ENCODE measurements around the gene WDR75.
"Not testable (repeated sequence)": the region's sequence is repeated elsewhere in the genome, so short reads cannot be mapped to it uniquely, and the experiment has no call there.

WDR75 gene

GRCh38 chr2:189440947-189441708, at the start of gene WDR75:
Gene WDR75, plus strand, starts transcription at chr2:189441474. Its CDS starts 19 bp downstream, at chr2:189441493.
- DNase-seq, result peak; percentile 91

GRCh38 chr2:189393440-189394111, 47.7 kb upstream of the WDR75 start:
- no peak for DNase-seq

DNA sequence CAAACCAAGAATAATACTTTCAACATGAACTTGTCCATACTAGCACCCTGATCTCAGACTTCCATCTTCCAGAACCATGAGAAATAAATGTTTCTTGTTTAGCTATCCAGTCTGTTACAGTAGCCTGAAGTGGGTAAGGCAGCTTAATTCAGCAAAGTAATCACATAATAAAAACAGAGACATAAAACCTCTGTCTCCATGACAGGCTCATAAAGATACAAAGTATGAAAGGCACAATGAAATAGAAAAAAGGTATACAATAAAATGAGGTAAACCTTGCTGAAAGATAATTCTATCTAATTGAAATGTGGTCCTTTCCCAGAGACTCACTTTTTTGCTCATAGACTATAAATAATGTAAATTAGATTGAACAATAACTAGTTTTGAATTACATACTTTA, 46.7 kb upstream of the WDR75 start:
- DNase-seq, result no peak

GRCh38 chr2:189402932-189403331, 38.3 kb upstream of the WDR75 start:
- DNase-seq, result no peak

DNA sequence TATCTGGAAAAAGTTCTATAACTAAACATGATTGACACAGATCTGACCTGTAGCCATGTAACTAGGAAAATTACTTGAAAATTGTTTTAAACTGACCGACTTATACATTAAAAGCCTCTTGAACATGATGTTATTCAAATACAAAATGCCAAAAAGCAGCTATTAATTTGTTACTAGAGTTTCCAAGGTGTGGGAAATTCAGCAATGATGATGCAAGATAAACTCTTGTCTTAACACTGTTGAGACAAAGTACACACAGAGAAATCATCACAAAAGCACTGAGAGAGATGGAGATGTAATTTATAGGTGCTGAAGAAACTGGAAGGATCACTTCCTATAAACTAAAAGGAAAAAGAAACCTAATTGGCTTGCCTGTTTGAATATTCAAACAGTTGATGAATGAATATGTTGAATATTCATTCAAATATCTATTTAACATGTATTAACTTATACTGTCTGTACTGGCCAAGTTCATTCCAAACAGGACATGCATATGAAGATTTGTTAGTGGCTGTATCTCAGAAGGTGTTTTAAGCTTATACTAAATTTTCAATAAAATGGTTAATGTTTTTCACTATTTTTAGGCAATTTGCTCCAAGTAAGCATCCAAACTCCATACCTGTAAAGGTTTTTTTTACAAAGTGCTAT, 34.6 kb upstream of the WDR75 start:
- DNase-seq, result no peak

GRCh38 chr2:189407281-189408209, 33.7 kb upstream of the WDR75 start:
- no peak for DNase-seq

DNA sequence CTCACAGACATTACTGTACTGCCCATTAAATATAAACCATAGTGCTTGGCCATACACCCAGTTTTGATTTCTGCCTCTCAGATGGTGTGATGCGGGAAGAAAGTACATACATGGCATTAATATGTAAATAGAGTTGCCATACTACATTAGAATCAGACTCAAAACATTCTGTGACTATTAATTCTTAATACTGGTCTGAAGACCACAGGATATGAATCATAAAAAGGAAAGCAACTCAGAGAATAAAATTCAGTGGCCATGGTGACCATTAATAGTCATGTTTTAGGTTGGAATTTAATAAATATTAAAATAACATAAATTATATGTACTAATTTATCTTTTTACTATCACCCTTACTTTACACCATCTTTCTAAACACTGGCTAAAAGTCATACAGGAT, 33.0 kb upstream of the WDR75 start:
- no peak for DNase-seq

GRCh38 chr2:189409131-189409530, 32.1 kb upstream of the WDR75 start:
- DNase-seq, result no peak

DNA sequence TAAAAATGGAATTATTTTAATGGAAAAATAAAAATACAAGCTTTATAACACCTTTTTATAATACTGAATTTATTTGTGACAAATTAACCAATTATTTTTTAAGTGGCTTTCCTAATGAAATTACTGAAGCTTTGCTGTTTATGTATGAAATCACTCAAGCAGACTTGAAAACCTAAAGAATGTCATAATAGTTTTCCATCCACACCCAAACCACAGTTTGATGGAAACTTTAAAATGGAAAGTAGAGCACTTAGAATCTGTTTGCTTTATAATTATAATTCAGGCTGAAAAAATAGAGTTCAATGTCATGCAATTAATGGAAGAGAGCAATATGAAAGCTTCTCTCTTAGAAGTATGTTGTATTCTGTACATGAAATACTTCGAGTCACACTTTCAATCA, 31.6 kb upstream of the WDR75 start:
- no peak for DNase-seq

DNA sequence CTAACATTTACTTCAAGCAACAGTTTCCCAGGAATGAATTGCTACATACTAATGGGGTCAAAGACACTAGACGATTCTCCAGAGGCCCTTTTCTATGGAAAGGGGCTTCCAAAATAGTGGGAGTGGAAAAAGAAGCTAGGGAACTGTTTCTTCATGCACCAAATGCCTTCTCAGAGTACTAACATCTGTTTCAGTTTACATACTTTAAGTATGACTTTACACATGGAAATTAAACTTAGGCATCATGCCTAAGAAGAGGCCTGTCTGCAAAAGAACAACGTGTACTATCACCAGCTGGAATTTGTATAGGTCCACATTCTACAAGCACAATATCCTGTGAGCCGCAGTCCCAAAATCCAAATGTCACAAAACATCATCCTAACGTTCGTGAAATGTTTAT, 29.4 kb upstream of the WDR75 start:
- no peak for DNase-seq

DNA sequence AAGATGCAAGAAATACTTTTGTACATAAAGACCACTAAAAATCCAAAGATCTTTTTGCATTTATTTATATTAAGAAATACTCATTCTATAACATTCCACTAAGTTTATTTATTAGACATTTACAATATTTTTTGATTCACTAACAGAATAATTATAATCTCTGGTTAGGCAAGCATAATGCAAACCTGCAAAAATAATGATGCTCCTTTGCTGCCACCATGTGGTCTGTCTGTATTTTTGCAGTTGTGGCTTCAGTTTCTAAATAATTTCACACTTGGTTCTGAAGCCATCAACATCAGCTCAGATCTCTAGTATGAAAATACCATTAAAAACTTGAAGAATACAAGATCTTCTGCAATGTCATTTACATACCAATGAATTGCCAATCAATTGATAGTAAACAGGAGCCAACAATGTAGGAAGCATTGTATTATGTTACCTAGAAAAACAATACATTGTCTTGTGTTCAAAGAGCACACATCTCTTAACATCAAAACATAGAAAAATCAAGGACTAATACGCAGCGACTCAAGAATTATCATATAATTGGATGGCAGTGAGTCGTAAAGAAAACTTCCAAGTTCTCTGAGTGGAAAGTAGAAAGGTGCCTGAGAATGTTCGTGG, 28.8 kb upstream of the WDR75 start:
- peak; percentile 43 for DNase-seq

DNA sequence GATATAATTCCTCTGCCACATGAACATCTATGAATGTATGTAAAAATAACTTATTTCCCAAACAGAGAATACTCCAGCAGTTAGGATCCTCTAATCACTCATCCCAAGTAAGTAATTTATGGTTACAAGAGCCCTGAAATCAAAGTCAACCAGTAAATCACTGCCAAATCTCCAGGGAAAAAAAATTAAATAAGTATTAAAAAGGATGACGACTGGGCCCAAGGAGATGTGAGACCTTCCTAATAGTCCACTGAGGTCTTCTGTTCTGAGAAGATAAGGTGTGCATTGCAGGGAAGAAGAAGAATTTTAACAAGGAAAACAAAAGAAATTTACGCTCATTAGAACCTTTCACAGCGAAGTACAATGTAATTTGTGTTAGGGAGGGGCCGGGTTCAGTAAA, 28.0 kb upstream of the WDR75 start:
- no peak for DNase-seq

GRCh38 chr2:189421644-189422043, 19.6 kb upstream of the WDR75 start:
- no peak for DNase-seq

- DNase-seq, result no peak
These were observed 16.3 kb upstream of the WDR75 start for GRCh38 chr2:189424961-189425360.

- no peak for DNase-seq
These were observed 15.6 kb upstream of the WDR75 start for GRCh38 chr2:189425676-189426075.

- no peak for DNase-seq
These were observed 14.4 kb upstream of the WDR75 start for GRCh38 chr2:189426886-189427285.

GRCh38 chr2:189427872-189428271, 13.4 kb upstream of the WDR75 start:
- DNase-seq, result no peak

DNA sequence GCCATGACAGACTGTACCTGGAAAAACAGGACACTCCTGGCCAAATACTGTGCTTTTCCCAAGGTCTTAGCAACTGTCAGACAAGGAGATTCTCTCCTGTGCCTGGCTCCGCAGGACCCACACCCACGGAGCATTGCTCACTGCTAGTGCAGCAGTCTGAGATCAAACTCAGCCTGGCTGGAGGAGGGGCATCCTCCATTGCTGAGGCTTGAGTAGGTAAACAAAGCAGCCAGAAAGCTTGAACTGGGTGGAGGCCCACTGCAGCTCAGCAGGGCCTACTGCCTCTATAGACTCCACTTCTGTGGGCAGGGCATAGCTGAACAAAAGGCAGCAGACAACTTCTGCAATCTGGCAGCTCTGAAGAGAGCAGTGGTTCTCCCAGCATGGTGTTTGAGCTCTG, 10.8 kb upstream of the WDR75 start:
- DNase-seq, result not testable (repeated sequence)

DNA sequence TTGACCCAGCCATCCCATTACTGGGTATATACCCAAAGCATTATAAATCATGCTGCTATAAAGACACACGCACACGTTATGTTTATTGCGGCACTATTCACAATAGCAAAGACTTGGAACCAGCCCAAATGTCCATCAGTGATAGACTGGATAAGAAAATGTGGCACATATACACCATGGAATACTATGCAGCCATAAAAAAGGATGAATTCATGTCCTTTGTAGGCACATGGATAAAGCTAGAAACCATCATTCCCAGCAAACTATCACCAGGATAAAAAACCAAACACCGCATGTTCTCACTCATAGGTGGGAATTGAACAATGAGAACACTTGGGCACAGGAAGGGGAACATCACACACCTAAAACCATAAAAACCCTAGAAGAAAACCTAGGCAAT, 5.5 kb upstream of the WDR75 start:
- not testable (repeated sequence) for DNase-seq

GRCh38 chr2:189437926-189438325, 3.3 kb upstream of the WDR75 start:
- DNase-seq, result no peak

DNA sequence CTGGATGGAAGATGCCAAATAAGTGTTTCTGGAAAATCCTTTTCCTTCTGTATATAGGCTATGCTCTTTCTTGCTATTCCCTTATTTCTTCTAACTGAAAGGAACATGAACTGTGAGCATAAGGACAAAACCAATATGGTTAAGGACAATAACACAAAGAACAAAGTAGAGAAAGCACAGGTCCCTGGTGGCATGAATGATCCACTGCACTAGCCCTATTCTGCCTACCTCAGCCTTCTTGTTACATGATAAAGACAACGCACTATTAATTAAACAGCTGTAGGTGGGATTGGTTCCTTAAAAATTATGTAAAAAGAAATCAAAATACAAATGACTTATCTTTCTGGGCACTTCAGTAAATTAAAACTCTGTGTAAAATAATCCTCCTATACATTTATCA, 1.9 kb upstream of the WDR75 start:
- DNase-seq, result no peak

DNA sequence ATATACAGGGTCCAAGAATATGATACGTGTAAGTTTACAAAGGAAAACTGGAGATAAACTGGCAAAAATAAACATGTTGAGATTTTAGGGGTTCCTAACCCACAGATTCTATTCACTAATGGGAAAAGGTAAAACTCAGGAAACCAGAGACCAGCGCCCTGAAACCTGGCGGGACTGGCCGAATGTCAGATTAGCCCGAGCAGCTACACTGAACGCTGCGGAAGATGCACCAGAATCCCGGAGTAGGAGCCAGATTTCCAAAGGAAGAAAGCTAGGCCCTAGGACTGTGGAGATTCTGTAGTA, 679 bp upstream of the WDR75 start:
- no peak for DNase-seq

GRCh38 chr2:189441709-189442074, 418 bp downstream of the WDR75 start:
- DNase-seq, result no peak
